HL-60 (cell line): ENCODE data around the gene KLKB1.

Source experiments
- DNase-seq, 2 experiments: peaks; one replicate each; pipeline ENCODE4 v3.0.0-alpha.2; 2010 to 2020; ENCODE audit warnings: low read depth in 1 of 2, low spot score in 1 of 2
- H3K27ac ChIP-seq: fragments of 250-450 bp; sonication (Bioruptor Pico); replicated peaks from 2 replicates; pipeline ENCODE4 v1.5.1; 2020; ENCODE audit warnings: mild to moderate bottlenecking, moderate library complexity
- H3K27me3 ChIP-seq: fragments of 250-450 bp; sonication (Bioruptor Pico); 2 replicates; pipeline ENCODE4 v1.5.1; 2021; ENCODE audit warnings: mild to moderate bottlenecking, moderate library complexity; ENCODE audit not compliant: insufficient read depth, poor library complexity, severe bottlenecking
- H3K4me3 ChIP-seq: replicated peaks from 2 replicates; pipeline ENCODE4 v1.5.1; 2011; ENCODE audit warnings: mild to moderate bottlenecking, control low read depth, low read length; ENCODE audit not compliant: insufficient read depth
- CTCF ChIP-seq: IDR thresholded peaks from one replicate; pipeline ENCODE4 v1.5.1; 2011; ENCODE audit warnings: low read length, control low read depth, inconsistent platforms; ENCODE audit not compliant: insufficient read depth
- GABPA ChIP-seq: IDR thresholded peaks from 2 replicates; pipeline ENCODE4 v1.6.1; 2012; ENCODE audit warnings: low read depth
- POLR2AphosphoS5 ChIP-seq: IDR thresholded peaks from 2 replicates; pipeline ENCODE4 v1.6.1; 2012; ENCODE audit warnings: low read depth
- REST ChIP-seq: IDR thresholded peaks from 2 replicates; pipeline ENCODE4 v1.6.1; 2012; ENCODE audit warnings: low read depth; ENCODE audit not compliant: insufficient replicate concordance
- SPI1 ChIP-seq: IDR thresholded peaks from 2 replicates; pipeline ENCODE4 v1.6.1; 2012; ENCODE audit warnings: low read depth, mild to moderate bottlenecking, borderline replicate concordance

The KLKB1 gene

GRCh38 chr4:186285147-186285546 is 57.8 kb downstream of the KLKB1 start:
- no peak overlapping the region for H3K4me3 ChIP-seq
- TF ChIP-seq REST (no peak), CTCF (no peak), POLR2AphosphoS5 (no peak)
- H3K27ac ChIP-seq = no peak overlapping the region
- DNase-seq = no peak
- no peaks in the 10 kb centered on the region for H3K27me3 ChIP-seq

GRCh38 chr4:186286581-186286980 is 59.3 kb downstream of the KLKB1 start:
- Histone ChIP-seq H3K4me3 (no peak overlapping the region), H3K27me3 (no peaks in the 10 kb centered on the region), H3K27ac (no peak overlapping the region)
- TF ChIP-seq SPI1 = no peak
- TF ChIP-seq POLR2AphosphoS5 = no peak
- no peak for TF ChIP-seq CTCF
- TF ChIP-seq REST = no peak
- TF ChIP-seq GABPA = no peak
- DNase-seq = no peak

- DNase-seq = no peak
Observed at GRCh38 chr4:186291256-186291890, 64.1 kb downstream of the KLKB1 start.

More at GRCh38 chr4:186291256-186291890, 64.1 kb downstream of the KLKB1 start:
- H3K27me3 ChIP-seq = no peaks in the 10 kb centered on the region
- TF ChIP-seq GABPA (no peak), SPI1 (no peak), CTCF (no peak), POLR2AphosphoS5 (no peak), REST (no peak)
- H3K27ac ChIP-seq = no peak overlapping the region
- no peak overlapping the region for H3K4me3 ChIP-seq
